SK-N-SH treated with all-trans-retinoic acid at 6 μM for 48 hours (cell line): ENCODE measurements around the gene PODXL2.

Experiments
- ARNTL ChIP-seq: fragments of 450-650 bp; formaldehyde crosslinking; IDR thresholded peaks from 2 replicates; pipeline ENCODE4 v1.5.0; 2020; ENCODE audit warnings: low read depth, mild to moderate bottlenecking, moderate library complexity, borderline replicate concordance
- BACH2 ChIP-seq: fragments of 250-450 bp; sonication (Bioruptor Pico); IDR thresholded peaks from 2 replicates; pipeline ENCODE4 v1.9.0; 2021; ENCODE audit warnings: mild to moderate bottlenecking, borderline replicate concordance
- CREB5 ChIP-seq: fragments of 250-450 bp; sonication (Bioruptor Pico); IDR thresholded peaks from 2 replicates; pipeline ENCODE4 v1.5.1; 2020; ENCODE audit warnings: low read depth, mild to moderate bottlenecking, moderate library complexity
- CSRNP3 ChIP-seq: fragments of 250-450 bp; sonication (Bioruptor Pico); IDR thresholded peaks from 2 replicates; pipeline ENCODE4 v1.5.1; 2021; ENCODE audit warnings: mild to moderate bottlenecking, moderate library complexity
- ESRRG ChIP-seq: fragments of 250-450 bp; sonication (Bioruptor Pico); IDR thresholded peaks from 2 replicates; pipeline ENCODE4 v1.6.1; 2021; ENCODE audit warnings: mild to moderate bottlenecking
- PATZ1 ChIP-seq: fragments of 250-450 bp; sonication (Bioruptor Pico); IDR thresholded peaks from 2 replicates; pipeline ENCODE4 v1.8.0; 2020; ENCODE audit warnings: mild to moderate bottlenecking, moderate library complexity, borderline replicate concordance
- SNAI2 ChIP-seq: fragments of 250-450 bp; sonication (Bioruptor Pico); IDR thresholded peaks from 2 replicates; pipeline ENCODE4 v1.5.0; 2020; ENCODE audit warnings: mild to moderate bottlenecking, moderate library complexity
- TOX ChIP-seq: fragments of 250-450 bp; sonication (Bioruptor Pico); IDR thresholded peaks from 2 replicates; pipeline ENCODE4 v1.8.0; 2021; ENCODE audit warnings: mild to moderate bottlenecking, moderate library complexity, borderline replicate concordance
- ZC3H10 ChIP-seq: fragments of 250-450 bp; sonication (Bioruptor Pico); IDR thresholded peaks from 2 replicates; pipeline ENCODE4 v1.5.1; 2021; ENCODE audit warnings: mild to moderate bottlenecking, moderate library complexity
- ZFP3 ChIP-seq: fragments of 250-450 bp; sonication (Bioruptor Pico); IDR thresholded peaks from 2 replicates; pipeline ENCODE4 v1.5.0; 2020; ENCODE audit warnings: mild to moderate bottlenecking, moderate library complexity

DNA sequence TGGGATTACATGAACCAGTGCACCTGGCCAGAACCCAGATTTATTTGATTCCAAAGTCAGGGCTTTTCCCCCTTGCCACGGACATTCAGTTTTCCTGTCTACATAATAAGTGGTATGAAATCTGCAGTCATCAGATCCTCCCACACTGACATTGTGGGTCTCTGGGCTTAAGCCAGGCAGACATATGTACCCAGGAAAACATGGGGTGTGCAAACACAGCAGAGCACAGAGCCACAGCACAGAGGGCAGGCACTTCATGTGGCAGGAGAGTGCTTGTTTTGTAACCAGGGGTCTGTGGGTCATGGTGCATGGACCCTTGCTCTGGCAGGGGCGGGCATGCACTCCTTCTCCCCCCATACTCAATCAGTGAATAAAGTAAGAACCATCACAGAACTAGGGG lies 37.7 kb downstream of the PODXL2 start:
- TF ChIP-seq ZC3H10 (CRISPR knock-in tag), result no peak
- TF ChIP-seq PATZ1 (CRISPR knock-in tag), result no peak
- no peak for TF ChIP-seq ZFP3 (CRISPR knock-in tag)
- no peak for TF ChIP-seq TOX
- no peak for TF ChIP-seq BACH2 (CRISPR knock-in tag)
- TF ChIP-seq ESRRG (CRISPR knock-in tag), result no peak
- no peak for TF ChIP-seq ARNTL (CRISPR knock-in tag)
- no peak for TF ChIP-seq SNAI2
- TF ChIP-seq CSRNP3 (CRISPR knock-in tag), result no peak
- TF ChIP-seq CREB5, result no peak
